Erythroblast (primary cell): ENCODE results near the gene MTERF1.

Source experiments
- GATA1 ChIP-seq: IDR thresholded peaks from 2 replicates; pipeline ENCODE4 v1.6.1; 2011; ENCODE audit warnings: low read depth, mild to moderate bottlenecking, control low read depth, low read length, moderate library complexity
- POLR2A ChIP-seq: IDR thresholded peaks from 2 replicates; pipeline ENCODE4 v1.6.1; 2011; ENCODE audit warnings: mild to moderate bottlenecking, low read length

GRCh38 chr7:91913612-91914011, 33.1 kb upstream of the MTERF1 start:
- TF ChIP-seq POLR2A (no peak), GATA1 (no peak)
